Left ventricle myocardium inferior (tissue), 1 donor: ENCODE data around the gene KIRREL1. TPM values are rescaled to one million over a fixed set of nuclear protein-coding genes. Genes with fewer than 3 reads are reported as not detected.

Experiments used
- DNase-seq: peaks from one replicate; pipeline ENCODE4 v3.0.0-alpha.2; 2020
- H3K27ac ChIP-seq: fragments of 200-600 bp; replicated peaks from 2 replicates; pipeline ENCODE4 v1.8.0; 2021
- H3K27me3 ChIP-seq: fragments of 200-600 bp; 2 replicates; pipeline ENCODE4 v1.8.0; 2021; ENCODE audit warnings: low read depth
- H3K36me3 ChIP-seq: fragments of 200-600 bp; 2 replicates; pipeline ENCODE4 v1.8.0; 2021
- H3K4me1 ChIP-seq: fragments of 200-600 bp; 2 replicates; pipeline ENCODE4 v1.8.0; 2021
- H3K4me3 ChIP-seq: fragments of 200-600 bp; 2 replicates; pipeline ENCODE4 v1.8.0; 2021; ENCODE audit warnings: mild to moderate bottlenecking, moderate library complexity
- H3K9me3 ChIP-seq: fragments of 200-600 bp; replicated peaks from 2 replicates; pipeline ENCODE4 v1.8.0; 2021
- CTCF ChIP-seq: fragments of 200-600 bp; IDR thresholded peaks from 2 replicates; pipeline ENCODE4 v1.8.0; 2021; ENCODE audit warnings: antibody characterized with exemption, mild to moderate bottlenecking, borderline replicate concordance
- intact Hi-C: fragments of 100-400 bp; cut with micrococcal nuclease; formaldehyde crosslinking; loops from one replicate; pipeline ENCODE4 v1.11.0; 2022
- total RNA-seq: library from RNA; stranded (reverse); fragmentation: NEBNext Ultra II Directional; extraction: Animal tissue kit (Norgen Biotek cat#: 25700); gene quantifications from one replicate; pipeline ENCODE4 v1.2.1, GENCODE V29; 2021
- donor health status: DM: no; HTN: yes; CAD: no; lungs with severe emphysema.

KIRREL1 gene
- total RNA-seq, 1 donor from 2014 or later, result 7.3 TPM

DNA sequence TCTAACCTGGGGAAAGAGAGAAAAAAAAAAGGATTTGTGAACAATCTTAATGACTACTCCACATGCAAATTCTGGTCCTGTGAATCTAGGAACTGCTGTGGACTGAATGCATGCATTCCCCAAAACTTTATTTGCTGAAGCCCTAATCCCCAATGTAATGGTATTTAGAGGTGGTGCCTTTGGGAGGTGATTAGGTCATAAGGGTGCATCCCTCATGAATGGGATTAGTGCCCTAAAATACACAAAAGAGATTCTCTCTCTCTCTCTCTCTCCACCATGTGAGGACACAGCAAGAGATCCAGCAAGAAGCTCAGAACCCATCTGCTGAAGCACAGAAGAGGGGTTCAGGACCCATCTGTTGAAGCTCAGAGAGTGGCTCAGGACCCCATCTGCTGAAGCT, 26.2 kb upstream of the KIRREL1 start:
- Histone ChIP-seq H3K4me1 (peaks cover 3% of the 10 kb centered on the region), H3K9me3 (peaks cover 7% of the 10 kb centered on the region), H3K4me3 (no peak overlapping the region), H3K27me3 (peaks cover 21% of the 10 kb centered on the region), H3K27ac (no peak overlapping the region), H3K36me3 (no peaks in the 10 kb centered on the region)
- intact Hi-C loops, result no loop called here
- DNase-seq, result no peak
- TF ChIP-seq CTCF, result no peak

- DNase-seq, result no peak
- intact Hi-C loops, result no loop called here
Measured at GRCh38 chr1:157968508-157968907, 24.9 kb upstream of the KIRREL1 start.

GRCh38 chr1:157968946-157969345, 24.5 kb upstream of the KIRREL1 start:
- intact Hi-C loops, result no loop called here

More at GRCh38 chr1:157968508-157968907, 24.9 kb upstream of the KIRREL1 start:
- H3K4me1 ChIP-seq, result peaks cover under 1% of the 10 kb centered on the region
- peaks cover 8% of the 10 kb centered on the region for H3K27me3 ChIP-seq
- H3K4me3 ChIP-seq, result no peak overlapping the region
- H3K9me3 ChIP-seq, result peaks cover 7% of the 10 kb centered on the region
- no peaks in the 10 kb centered on the region for H3K36me3 ChIP-seq
- H3K27ac ChIP-seq, result no peak overlapping the region
- TF ChIP-seq CTCF, result no peak

DNA sequence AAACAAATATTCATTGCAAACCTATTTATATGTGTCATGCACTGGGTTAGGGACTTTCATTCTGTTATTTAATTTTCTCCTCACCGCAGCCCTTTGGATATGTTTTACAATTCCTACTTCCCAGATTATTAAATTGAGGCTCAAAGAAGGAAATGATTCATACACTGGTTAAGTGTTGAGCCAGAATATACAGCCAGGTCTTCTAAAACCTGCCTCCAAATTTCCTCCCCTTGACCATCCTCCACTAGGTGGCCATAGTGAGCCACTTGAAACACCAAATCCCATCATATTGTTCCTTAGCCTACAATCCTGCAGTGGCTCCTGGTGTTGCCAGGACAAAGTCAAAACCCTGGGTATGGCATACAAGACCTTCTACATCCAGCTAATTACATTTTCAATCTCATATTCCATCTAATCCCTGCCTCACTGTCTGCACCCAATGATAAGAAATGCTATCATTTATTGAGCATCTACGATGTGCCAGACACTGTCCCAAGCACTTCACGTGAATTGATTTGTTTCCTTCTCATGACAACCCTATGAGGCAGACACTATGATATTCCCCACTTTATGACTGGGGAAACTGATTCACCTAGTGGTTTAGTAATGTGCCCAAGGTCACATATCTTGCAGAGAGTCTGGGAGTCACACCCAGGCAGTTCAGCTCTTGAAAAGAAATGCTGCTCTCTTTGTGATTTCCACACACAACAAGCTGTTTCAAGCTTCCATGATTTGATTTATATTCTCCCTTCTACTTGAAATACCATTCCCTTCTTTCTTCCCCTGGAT, 23.6 kb upstream of the KIRREL1 start:
- no peaks in the 10 kb centered on the region for H3K4me1 ChIP-seq
- intact Hi-C loops, result no loop called here
- peaks cover 7% of the 10 kb centered on the region for H3K9me3 ChIP-seq
- no peak for DNase-seq
- no peaks in the 10 kb centered on the region for H3K36me3 ChIP-seq
- no peak overlapping the region for H3K27ac ChIP-seq
- peaks cover 5% of the 10 kb centered on the region for H3K27me3 ChIP-seq
- peak; percentile 80 for TF ChIP-seq CTCF
- H3K4me3 ChIP-seq, result no peak overlapping the region

More at GRCh38 chr1:157968946-157969345, 24.5 kb upstream of the KIRREL1 start:
- DNase-seq, result no peak
- Histone ChIP-seq H3K9me3 (peaks cover 7% of the 10 kb centered on the region), H3K27ac (no peak overlapping the region), H3K4me3 (no peak overlapping the region), H3K36me3 (no peaks in the 10 kb centered on the region), H3K4me1 (no peaks in the 10 kb centered on the region), H3K27me3 (peaks cover 6% of the 10 kb centered on the region)
- TF ChIP-seq CTCF, result no peak

- TF ChIP-seq CTCF, result no peak
- H3K36me3 ChIP-seq, result no peaks in the 10 kb centered on the region
- peaks cover 10% of the 10 kb centered on the region for H3K27me3 ChIP-seq
- peaks cover 7% of the 10 kb centered on the region for H3K9me3 ChIP-seq
- intact Hi-C loops, result no loop called here
- no peaks in the 10 kb centered on the region for H3K4me1 ChIP-seq
- no peak overlapping the region for H3K4me3 ChIP-seq
- no peak for DNase-seq
- no peak overlapping the region for H3K27ac ChIP-seq
Measured at GRCh38 chr1:157971769-157972168, 21.7 kb upstream of the KIRREL1 start.
